Caki2 (cell line): ENCODE measurements around the gene WBP2NL. TPM values are rescaled to one million over a fixed set of nuclear protein-coding genes. Genes with fewer than 3 reads are reported as not detected.

Experiments used
- total RNA-seq: library from RNA; depleted of rRNA; stranded (reverse); fragments of >200 nt; shearing (Covaris generic); gene quantifications from 2 replicates; pipeline ENCODE4 v1.2.3, GENCODE V29; 2014; ENCODE audit warnings: low replicate concordance; rRNA removed

Gene WBP2NL
- total RNA-seq, 1 experiment from 2014 or later, result 3.2 TPM

Other genes with a start within 250 kb of the WBP2NL start
- 10.9 and 15.9 TPM in 2 replicates for gene CCDC134, start 198.1 kb upstream of the WBP2NL start, total RNA-seq
- 21.0 and 21.5 TPM in 2 replicates for gene SREBF2, start 165.7 kb upstream of the WBP2NL start, total RNA-seq
- gene SHISA8, start 83.7 kb upstream of the WBP2NL start, total RNA-seq, result 0.78 TPM in 1 of 2 replicates, not detected in the other
- gene TNFRSF13C, start 72.0 kb upstream of the WBP2NL start, total RNA-seq, result 0.61 TPM in 1 of 2 replicates, not detected in the other
- 72.2 and 118 TPM in 2 replicates for gene CENPM, start 51.6 kb upstream of the WBP2NL start, total RNA-seq
- 1.7 and 2.8 TPM in 2 replicates for gene SEPTIN3, start 29.3 kb upstream of the WBP2NL start, total RNA-seq
- 41.4 and 63.2 TPM in 2 replicates for gene NAGA, start 72.0 kb downstream of the WBP2NL start, total RNA-seq
- not detected in 2 replicates for gene PHETA2, start 75.5 kb downstream of the WBP2NL start, total RNA-seq
- 18.9 and 19.9 TPM in 2 replicates for gene SMDT1, start 80.9 kb downstream of the WBP2NL start, total RNA-seq
- gene NDUFA6, start 92.0 kb downstream of the WBP2NL start, total RNA-seq, result 109 and 139 TPM in 2 replicates
- gene CYP2D6, start 132.0 kb downstream of the WBP2NL start, total RNA-seq, result not detected in 2 replicates